Erythroblast (primary cell): ENCODE results near the gene SLC25A25.

Source experiments
- DNase-seq, 2 experiments: peaks; one replicate each; lab custom pipeline; 2025; lab: John Stamatoyannopoulos, UW
- GATA1 ChIP-seq: IDR thresholded peaks from 2 replicates; pipeline ENCODE4 v1.6.1; 2011; ENCODE audit warnings: low read depth, mild to moderate bottlenecking, control low read depth, low read length, moderate library complexity
- POLR2A ChIP-seq: IDR thresholded peaks from 2 replicates; pipeline ENCODE4 v1.6.1; 2011; ENCODE audit warnings: mild to moderate bottlenecking, low read length

SLC25A25 gene

GRCh38 chr9:128072144-128073021 lies 4.4 kb downstream of the SLC25A25 start:
- no peak for TF ChIP-seq GATA1
- TF ChIP-seq POLR2A, result no peak
- peak; percentile 69 to 82 for DNase-seq

GRCh38 chr9:128073253-128073886 lies 5.3 kb downstream of the SLC25A25 start:
- TF ChIP-seq GATA1, result no peak
- no peak for TF ChIP-seq POLR2A
- DNase-seq, result peak; percentile 58 to 68

- TF ChIP-seq GATA1 (no peak), POLR2A (no peak)
- peak; percentile 83 to 88 for DNase-seq
These were observed 9.9 kb downstream of the SLC25A25 start for GRCh38 chr9:128077847-128078503.

DNA sequence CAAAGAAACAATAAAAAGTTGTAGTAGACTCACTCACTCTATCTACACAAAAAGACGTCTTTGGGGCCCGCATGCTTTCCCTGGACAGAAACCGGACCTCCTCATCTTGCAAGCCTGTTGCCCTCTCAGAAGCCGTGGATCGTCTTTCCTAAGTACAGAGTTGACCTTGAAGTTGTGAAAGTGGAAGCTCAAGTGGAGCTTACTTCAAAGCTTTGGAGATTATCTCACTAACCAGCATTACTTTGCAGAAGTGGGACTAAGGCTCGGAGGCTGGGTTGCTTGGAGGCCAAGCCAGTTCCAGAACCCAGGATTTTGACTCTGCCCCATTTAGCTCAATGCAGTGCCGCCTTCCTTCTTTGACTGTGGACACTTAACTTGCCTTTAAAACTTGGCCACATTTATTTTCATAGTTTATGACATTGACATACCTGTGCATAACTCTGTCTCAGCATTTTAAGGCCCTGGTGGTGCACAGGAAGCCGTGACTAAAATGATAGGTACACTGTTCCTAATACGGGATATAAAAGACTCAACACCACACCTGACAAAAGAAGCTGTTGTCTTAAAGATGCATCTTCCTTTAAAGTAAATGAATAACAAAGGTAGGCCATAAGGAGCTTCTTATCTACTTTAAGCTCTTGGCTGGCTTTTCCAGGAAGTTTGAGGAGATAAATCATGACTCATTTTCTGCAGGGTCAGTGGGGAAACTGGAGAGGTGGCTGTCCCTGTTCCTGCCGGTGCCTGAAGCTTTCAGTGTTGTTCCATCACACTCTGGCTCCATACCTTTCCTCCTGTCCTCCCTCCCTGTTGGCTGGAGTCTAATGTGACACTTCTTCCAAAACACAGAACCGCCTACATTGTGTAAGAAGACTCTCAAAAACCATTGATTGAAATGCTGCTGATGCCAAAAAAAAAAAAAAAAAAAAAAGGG lies 10.7 kb downstream of the SLC25A25 start:
- TF ChIP-seq POLR2A (no peak), GATA1 (no peak)
- DNase-seq, result peak; percentile 86 to 89

DNA sequence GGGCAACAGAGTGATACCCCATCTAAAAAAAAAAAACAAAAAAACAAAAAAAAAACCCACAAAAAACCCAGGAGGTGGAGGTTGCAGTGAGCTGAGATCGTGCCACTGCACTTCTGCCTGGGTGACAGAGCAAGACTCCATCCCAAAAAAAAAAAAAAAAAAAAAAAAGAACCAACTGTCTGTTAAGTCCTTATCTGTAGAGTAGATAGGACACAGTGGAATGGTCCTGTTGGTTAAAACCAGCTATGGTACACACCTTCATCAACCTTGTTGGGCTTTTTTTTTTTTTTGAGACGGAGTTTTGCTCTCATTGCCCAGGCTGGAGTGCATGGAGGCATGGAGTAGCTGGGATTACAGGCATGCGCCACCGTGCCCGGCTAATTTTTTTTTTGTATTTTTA lies 12.2 kb downstream of the SLC25A25 start:
- peak in 1 of 2 experiments; percentile 56 for DNase-seq
- no peak for TF ChIP-seq GATA1
- no peak for TF ChIP-seq POLR2A

GRCh38 chr9:128081056-128081455 lies 13.0 kb downstream of the SLC25A25 start:
- peak; percentile 56 to 58 for DNase-seq
- no peak for TF ChIP-seq POLR2A
- TF ChIP-seq GATA1, result no peak

DNA sequence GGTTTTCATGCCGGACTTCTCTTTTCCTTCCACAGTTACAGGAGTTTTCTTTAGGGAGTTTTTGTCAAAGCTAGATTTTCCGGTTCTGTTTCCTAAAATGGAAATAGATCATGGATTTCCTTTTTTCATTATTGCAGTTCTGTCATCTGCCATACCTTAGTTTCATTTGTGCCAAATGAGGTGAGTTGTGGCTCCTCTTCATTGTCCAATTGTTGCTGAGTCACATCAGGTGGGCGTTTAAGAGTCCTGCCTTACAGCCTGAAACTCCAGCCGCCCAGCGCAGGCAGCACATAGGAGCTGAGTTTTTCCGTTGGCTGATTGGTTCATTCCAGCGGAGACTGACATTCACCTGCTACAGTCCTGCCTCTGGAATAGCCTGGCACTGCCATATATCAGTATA lies 14.1 kb downstream of the SLC25A25 start:
- DNase-seq, result peak; percentile 48 to 58
- TF ChIP-seq GATA1 (no peak), POLR2A (no peak)

DNA sequence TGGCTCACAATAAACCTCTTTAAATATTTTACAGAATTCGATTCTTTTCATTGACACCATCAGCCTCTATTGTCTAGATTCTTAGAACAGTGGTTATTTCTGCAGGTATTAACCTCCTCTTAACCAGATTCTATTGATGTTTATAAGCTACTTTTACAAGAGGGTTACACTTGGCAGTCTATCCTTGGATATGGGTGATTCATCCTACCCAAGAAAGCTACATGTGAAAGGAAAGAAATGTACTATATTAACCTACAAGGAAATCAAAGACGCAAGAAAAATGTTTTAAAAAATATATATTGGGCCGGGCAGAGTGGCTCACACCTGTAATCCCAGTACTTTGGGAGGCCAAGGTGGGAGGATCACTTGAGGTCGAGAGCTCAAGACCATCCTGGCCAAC lies 16.7 kb downstream of the SLC25A25 start:
- no peak for TF ChIP-seq GATA1
- no peak for TF ChIP-seq POLR2A

DNA sequence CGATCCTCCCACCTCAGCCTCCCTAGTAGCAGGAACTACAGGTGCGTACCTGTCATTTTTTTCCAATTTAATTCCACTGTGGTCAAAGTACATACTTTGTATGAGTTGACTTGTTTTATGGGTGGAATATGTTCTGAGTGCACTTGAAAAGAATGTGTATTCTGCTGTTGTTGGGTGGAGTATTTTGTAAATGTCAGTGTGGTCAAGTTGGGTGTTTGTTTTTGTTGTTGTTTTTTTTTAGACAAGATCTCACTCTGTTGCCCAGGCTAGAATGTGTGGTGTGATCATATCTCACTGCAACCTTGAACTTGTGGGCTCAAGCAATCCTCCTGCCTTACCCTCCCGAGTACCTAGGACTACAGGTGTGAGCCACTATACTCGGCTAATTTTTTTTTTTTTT lies 17.9 kb downstream of the SLC25A25 start:
- no peak for TF ChIP-seq POLR2A
- TF ChIP-seq GATA1, result no peak
- peak in 1 of 2 experiments; percentile 32 for DNase-seq

More for the DNA sequence above, 16.7 kb downstream of the SLC25A25 start:
- DNase-seq, result no peak

GRCh38 chr9:128087262-128087661 lies 19.2 kb downstream of the SLC25A25 start:
- TF ChIP-seq GATA1, result no peak
- TF ChIP-seq POLR2A, result no peak
- DNase-seq, result peak; percentile 54 to 70

- no peak for DNase-seq
- TF ChIP-seq POLR2A (no peak), GATA1 (no peak)
These were observed 20.4 kb downstream of the SLC25A25 start for GRCh38 chr9:128088253-128088945.

- DNase-seq, result peak; percentile 49 to 60
- TF ChIP-seq GATA1 (no peak), POLR2A (no peak)
These were observed 21.3 kb downstream of the SLC25A25 start for GRCh38 chr9:128089299-128089698.

DNA sequence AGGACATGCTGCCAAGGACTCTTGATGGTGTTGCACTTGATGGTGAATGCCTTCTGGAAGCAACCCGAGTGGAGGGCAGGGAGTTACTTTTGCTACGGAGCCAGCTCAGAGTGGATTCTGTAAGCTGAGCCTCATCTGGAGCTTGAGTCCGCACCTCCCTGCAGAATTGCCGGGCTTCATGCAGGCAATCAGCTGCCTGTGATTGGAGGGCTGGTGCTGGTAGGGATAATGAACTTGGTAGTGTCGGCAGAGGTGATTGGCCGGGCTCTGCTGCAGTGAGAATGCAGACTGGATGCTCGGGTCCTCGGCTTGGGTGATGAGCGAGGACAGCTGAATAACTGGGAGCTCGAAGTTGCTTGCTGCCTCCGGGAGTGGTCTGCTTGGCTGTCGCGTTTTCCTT lies 23.1 kb downstream of the SLC25A25 start:
- TF ChIP-seq GATA1 (no peak), POLR2A (no peak)
- DNase-seq, result no peak
